OCI-LY1 (cell line): ENCODE results near the gene LITAF.

Experiments used
- EZH2 ChIP-seq: fragments of 200-600 bp; sonication (generic), shearing (Covaris generic); IDR thresholded peaks from 2 replicates; pipeline ENCODE4 v1.8.0; 2017; ENCODE audit warnings: borderline replicate concordance, mixed run types, mild to moderate bottlenecking, antibody characterized with exemption, low read length, moderate library complexity, mixed read lengths
- TF ChIP-seq, protein P1 (sequence below): fragments of 200-600 bp; sonication (generic), shearing (Covaris generic); IDR thresholded peaks from 2 replicates; pipeline ENCODE4 v1.5.1; 2017; ENCODE audit warnings: mild to moderate bottlenecking, antibody characterized with exemption, low read length, moderate library complexity, mixed read lengths

DNA sequence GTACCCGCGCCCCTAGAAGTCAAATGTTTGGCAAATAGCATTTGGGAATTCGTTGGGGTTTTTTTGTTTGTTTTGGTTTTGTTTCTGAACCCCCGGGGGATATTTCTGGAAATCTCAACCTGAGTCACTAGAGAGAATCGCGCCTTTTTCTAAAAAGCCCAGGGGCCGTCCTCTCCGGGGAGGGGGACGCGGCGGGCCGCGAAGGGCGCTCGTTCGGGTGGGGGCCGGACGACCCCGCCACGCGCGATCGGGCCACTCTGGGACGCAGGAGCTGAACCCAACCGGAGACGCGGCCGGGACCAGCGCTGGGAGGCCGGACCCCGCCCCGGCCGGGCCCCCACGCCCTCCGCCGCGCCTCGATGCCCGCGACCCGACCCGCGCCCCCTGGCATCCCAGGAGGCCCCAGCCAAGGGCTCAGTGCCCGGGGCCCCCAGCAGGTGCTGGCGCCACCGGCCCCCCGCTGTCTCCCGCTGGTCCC, 302 bp downstream of the LITAF start:
- TF ChIP-seq EZH2 = no peak
- TF ChIP-seq, protein P1, sequence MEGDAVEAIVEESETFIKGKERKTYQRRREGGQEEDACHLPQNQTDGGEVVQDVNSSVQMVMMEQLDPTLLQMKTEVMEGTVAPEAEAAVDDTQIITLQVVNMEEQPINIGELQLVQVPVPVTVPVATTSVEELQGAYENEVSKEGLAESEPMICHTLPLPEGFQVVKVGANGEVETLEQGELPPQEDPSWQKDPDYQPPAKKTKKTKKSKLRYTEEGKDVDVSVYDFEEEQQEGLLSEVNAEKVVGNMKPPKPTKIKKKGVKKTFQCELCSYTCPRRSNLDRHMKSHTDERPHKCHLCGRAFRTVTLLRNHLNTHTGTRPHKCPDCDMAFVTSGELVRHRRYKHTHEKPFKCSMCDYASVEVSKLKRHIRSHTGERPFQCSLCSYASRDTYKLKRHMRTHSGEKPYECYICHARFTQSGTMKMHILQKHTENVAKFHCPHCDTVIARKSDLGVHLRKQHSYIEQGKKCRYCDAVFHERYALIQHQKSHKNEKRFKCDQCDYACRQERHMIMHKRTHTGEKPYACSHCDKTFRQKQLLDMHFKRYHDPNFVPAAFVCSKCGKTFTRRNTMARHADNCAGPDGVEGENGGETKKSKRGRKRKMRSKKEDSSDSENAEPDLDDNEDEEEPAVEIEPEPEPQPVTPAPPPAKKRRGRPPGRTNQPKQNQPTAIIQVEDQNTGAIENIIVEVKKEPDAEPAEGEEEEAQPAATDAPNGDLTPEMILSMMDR = no peak
